WTC11 (cell line): ENCODE measurements around the gene HLA-A.

Experiments used
- CTCF ChIP-seq: fragments of 200-600 bp; IDR thresholded peaks from 2 replicates; pipeline ENCODE4 v1.8.0; 2022; ENCODE audit warnings: antibody characterized with exemption
- ZNF317 ChIP-seq: sonication (generic); formaldehyde crosslinking; IDR thresholded peaks from 2 replicates; pipeline ENCODE4 v1.8.1; 2023; ENCODE audit warnings: low read depth, mild to moderate bottlenecking, moderate library complexity, missing genetic modification reagents, borderline replicate concordance

GRCh38 chr6:29976588-29977424 lies 34.5 kb downstream of the HLA-A start:
- TF ChIP-seq CTCF = no peak
- TF ChIP-seq ZNF317 (CRISPR knock-in tag) = no peak
